Thyroid gland (tissue), 4 donors: ENCODE results near the gene MED8. TPM values are rescaled to one million over a fixed set of nuclear protein-coding genes. Genes with fewer than 3 reads are reported as not detected.

Source experiments
- DNase-seq, 2 donors: peaks; one replicate each; pipeline ENCODE4 v3.0.0-alpha.2; 2019
- H3K27ac ChIP-seq, 3 donors: fragments of 200-600 bp; sonication (generic); 1 replicate in 2 of 3; 2 replicates in 1 of 3; pipeline ENCODE4 v1.5.1; 2016 to 2019; ENCODE audit warnings: mild to moderate bottlenecking in 1 of 3, moderate library complexity in 1 of 3
- H3K27me3 ChIP-seq: fragments of 200-600 bp; sonication (generic); one replicate; pipeline ENCODE4 v1.5.1; 2019
- H3K36me3 ChIP-seq, 2 donors: fragments of 200-600 bp; sonication (generic); one replicate each; pipeline ENCODE4 v1.5.1; 2016 to 2019
- H3K4me1 ChIP-seq, 2 donors: fragments of 200-600 bp; sonication (generic); one replicate each; pipeline ENCODE4 v1.5.1; 2017 to 2019
- H3K4me3 ChIP-seq, 3 donors: fragments of 200-600 bp; sonication (generic); replicated peaks in 1 of 3; 1 replicate in 2 of 3; 2 replicates in 1 of 3; pipeline ENCODE4 v1.5.1; 2016; ENCODE audit warnings: mild to moderate bottlenecking in 1 of 3
- H3K9me3 ChIP-seq: fragments of 200-600 bp; sonication (generic); one replicate; pipeline ENCODE4 v1.5.1; 2017
- CTCF ChIP-seq, 6 experiments: fragments of 200-600 bp in 3 of 6; fragments of 450-650 bp in 3 of 6; sonication (generic) in 3 of 6; IDR thresholded peaks; one replicate each; pipeline ENCODE4 v1.5.1; 2016 to 2019; ENCODE audit warnings: antibody characterized with exemption in 6 of 6, mild to moderate bottlenecking in 2 of 6, inconsistent platforms in 1 of 6, moderate library complexity in 1 of 6
- POLR2A ChIP-seq, 2 donors: fragments of 450-650 bp; IDR thresholded peaks; one replicate each; pipeline ENCODE4 v1.6.1; 2017; ENCODE audit warnings: antibody characterized with exemption in 2 of 2, mild to moderate bottlenecking in 2 of 2, moderate library complexity in 1 of 2
- WGBS, 2 donors: methylation state at CpG; one replicate each; pipeline ENCODE4 v1.1.5; 2017; 5-methylcytosine and 5-hydroxymethylcytosine counted together
- intact Hi-C: fragments of 100-400 bp; cut with DNase I; formaldehyde crosslinking; loops from one replicate; pipeline ENCODE4 v1.15.1; 2023
- total RNA-seq, 4 donors: library from RNA; depleted of rRNA; stranded (reverse); fragments of >200 nt; gene quantifications; one replicate each; pipeline ENCODE4 v1.2.3, GENCODE V29; 2016

The MED8 gene
- total RNA-seq, 4 donors from 2014 or later, result 37.7 to 48.6 (median 45.3) TPM

GRCh38 chr1:43432907-43433306 lies 43.3 kb upstream of the MED8 start:
- Histone ChIP-seq H3K36me3 (peaks cover 61 to 70% of the 10 kb centered on the region in 2 donors), H3K27me3 (no peaks in the 10 kb centered on the region), H3K27ac (no peak overlapping the region), H3K4me3 (no peak overlapping the region), H3K9me3 (no peaks in the 10 kb centered on the region), H3K4me1 (peaks cover under 1 to 1% of the 10 kb centered on the region in 2 donors)
- TF ChIP-seq POLR2A (IDR thresholded peaks at IDR 0.05) (no peak), CTCF (IDR thresholded peaks at IDR 0.05) (no peak)
- 91 to 93% methylated on average over 5 of the region's 5 CpGs for WGBS, 2 donors
- intact Hi-C loops, result no loop called here
- DNase-seq, result no peak

- TF ChIP-seq POLR2A (IDR thresholded peaks at IDR 0.05) (no peak), CTCF (IDR thresholded peaks at IDR 0.05) (no peak)
- DNase-seq, result no peak
- intact Hi-C loops, result no loop called here
- H3K27me3 ChIP-seq, result no peaks in the 10 kb centered on the region
- WGBS, 2 donors, result 94 to 99% methylated on average over 7 to 9 of the region's 9 CpGs
- H3K4me3 ChIP-seq, result no peak overlapping the region
- peaks cover 65 to 74% of the 10 kb centered on the region in 2 donors for H3K36me3 ChIP-seq
- H3K9me3 ChIP-seq, result no peaks in the 10 kb centered on the region
- peaks cover 3 to 6% of the 10 kb centered on the region in 2 donors for H3K4me1 ChIP-seq
- no peak overlapping the region for H3K27ac ChIP-seq
Measured at GRCh38 chr1:43432171-43432860, 42.7 kb upstream of the MED8 start.

- no peak for TF ChIP-seq CTCF (IDR thresholded peaks at IDR 0.05)
- TF ChIP-seq POLR2A (IDR thresholded peaks at IDR 0.05), result no peak
- Histone ChIP-seq H3K36me3 (peaks cover 68 to 80% of the 10 kb centered on the region in 2 donors), H3K27me3 (no peaks in the 10 kb centered on the region), H3K9me3 (no peaks in the 10 kb centered on the region), H3K27ac (no peak overlapping the region), H3K4me3 (no peak overlapping the region), H3K4me1 (peaks cover 3 to 6% of the 10 kb centered on the region in 2 donors)
- intact Hi-C loops, result no loop called here
- no peak for DNase-seq
- 97 to 99% methylated on average over 9 of the region's 9 CpGs for WGBS, 2 donors
Measured at GRCh38 chr1:43431676-43432075, 42.1 kb upstream of the MED8 start.

GRCh38 chr1:43430831-43431230 lies 41.2 kb upstream of the MED8 start:
- H3K36me3 ChIP-seq, result peaks cover 77 to 89% of the 10 kb centered on the region in 2 donors
- WGBS, 2 donors, result 96 to 97% methylated on average over 5 of the region's 5 CpGs
- H3K4me1 ChIP-seq, result peaks cover 3 to 6% of the 10 kb centered on the region in 2 donors
- intact Hi-C loops, result no loop called here
- no peaks in the 10 kb centered on the region for H3K9me3 ChIP-seq
- H3K4me3 ChIP-seq, result no peak overlapping the region
- DNase-seq, result no peak
- no peak overlapping the region for H3K27ac ChIP-seq
- TF ChIP-seq CTCF (IDR thresholded peaks at IDR 0.05), result no peak
- no peak for TF ChIP-seq POLR2A (IDR thresholded peaks at IDR 0.05)
- no peaks in the 10 kb centered on the region for H3K27me3 ChIP-seq

- no peak overlapping the region for H3K27ac ChIP-seq
- peaks cover 3 to 6% of the 10 kb centered on the region in 2 donors for H3K4me1 ChIP-seq
- no peaks in the 10 kb centered on the region for H3K9me3 ChIP-seq
- DNase-seq, result no peak
- H3K36me3 ChIP-seq, result peaks cover 85 to 91% of the 10 kb centered on the region in 2 donors
- intact Hi-C loops, result no loop called here
- no peaks in the 10 kb centered on the region for H3K27me3 ChIP-seq
- TF ChIP-seq POLR2A (IDR thresholded peaks at IDR 0.05) (no peak), CTCF (IDR thresholded peaks at IDR 0.05) (no peak)
- 83 to 88% methylated on average over 9 of the region's 9 CpGs for WGBS, 2 donors
- no peak overlapping the region for H3K4me3 ChIP-seq
Measured at GRCh38 chr1:43427941-43428340, 38.3 kb upstream of the MED8 start.
